SU-DHL-6 (cell line): ENCODE results near the gene CHD6.

Source experiments
- H2AFZ ChIP-seq: fragments of 200-600 bp; sonication (generic); 2 replicates; pipeline ENCODE4 v1.6.1; 2014; ENCODE audit warnings: low read depth, mild to moderate bottlenecking, moderate library complexity, mixed read lengths, antibody characterized with exemption, low read length; ENCODE audit not compliant: severe bottlenecking
- H3F3A ChIP-seq: fragments of 200-600 bp; shearing (Covaris generic); 2 replicates; pipeline ENCODE4 v1.6.0; 2016; ENCODE audit warnings: antibody characterized with exemption, mild to moderate bottlenecking; ENCODE audit not compliant: insufficient read depth
- H3K27ac ChIP-seq: fragments of 200-600 bp; sonication (generic); 2 replicates; pipeline ENCODE4 v1.5.1; 2016; ENCODE audit warnings: low read depth, mild to moderate bottlenecking, low read length, moderate library complexity, mixed read lengths
- H3K27me3 ChIP-seq: fragments of 200-600 bp; sonication (generic), shearing (Covaris generic); 2 replicates; pipeline ENCODE4 v1.6.0; 2014; ENCODE audit warnings: mild to moderate bottlenecking, low read length
- H3K36me3 ChIP-seq: fragments of 200-600 bp; sonication (generic); 2 replicates; pipeline ENCODE4 v1.6.1; 2014; ENCODE audit warnings: mild to moderate bottlenecking, low read length, mixed read lengths
- H3K4me2 ChIP-seq: fragments of 300-600, 200-600 bp; shearing (Covaris generic), sonication (generic); 2 replicates; pipeline ENCODE4 v1.6.0; 2014; ENCODE audit warnings: low read length, low read depth, mild to moderate bottlenecking; ENCODE audit not compliant: poor library complexity, severe bottlenecking
- H3K4me3 ChIP-seq: fragments of 200-600 bp; sonication (generic); 2 replicates; pipeline ENCODE4 v1.5.1; 2014; ENCODE audit warnings: antibody characterized with exemption, low read length, mild to moderate bottlenecking, mixed read lengths; ENCODE audit not compliant: insufficient read depth, poor library complexity, severe bottlenecking
- H3K79me2 ChIP-seq: fragments of 200-600 bp; sonication (generic); 2 replicates; pipeline ENCODE4 v1.6.1; 2014; ENCODE audit warnings: mild to moderate bottlenecking, low read length, moderate library complexity; ENCODE audit not compliant: insufficient read depth
- H3K9ac ChIP-seq: fragments of 200-600 bp; sonication (generic); 2 replicates; pipeline ENCODE4 v1.7.0; 2014; ENCODE audit warnings: mild to moderate bottlenecking, low read length
- H3K9me2 ChIP-seq: fragments of 200-600 bp; sonication (generic); replicated peaks from 2 replicates; pipeline ENCODE4 v1.6.1; 2014; ENCODE audit warnings: low read length; ENCODE audit not compliant: insufficient read depth
- H3K9me3 ChIP-seq: fragments of 200-600 bp; sonication (generic); 2 replicates; pipeline ENCODE4 v1.6.1; 2014; ENCODE audit warnings: low read length, mixed read lengths; ENCODE audit not compliant: insufficient read depth
- H4K20me1 ChIP-seq: fragments of 200-600 bp; sonication (generic); 2 replicates; pipeline ENCODE4 v1.6.1; 2014; ENCODE audit warnings: low read depth, mild to moderate bottlenecking, antibody characterized with exemption, low read length, moderate library complexity, mixed read lengths
- EZH2phosphoT487 ChIP-seq: fragments of 200-600 bp; sonication (generic), shearing (Covaris generic); conservative IDR thresholded peaks from 2 replicates; pipeline ENCODE4 v1.6.1; 2018; ENCODE audit warnings: mild to moderate bottlenecking, antibody characterized with exemption, low read length, moderate library complexity, mixed read lengths
- TF ChIP-seq, protein P1 (sequence below): fragments of 200-600 bp; sonication (generic); IDR thresholded peaks from one replicate; pipeline ENCODE4 v1.5.1; 2017; ENCODE audit warnings: antibody characterized with exemption, mild to moderate bottlenecking, low read length, moderate library complexity; ENCODE audit not compliant: insufficient read depth, poor library complexity, severe bottlenecking

CHD6 gene

DNA sequence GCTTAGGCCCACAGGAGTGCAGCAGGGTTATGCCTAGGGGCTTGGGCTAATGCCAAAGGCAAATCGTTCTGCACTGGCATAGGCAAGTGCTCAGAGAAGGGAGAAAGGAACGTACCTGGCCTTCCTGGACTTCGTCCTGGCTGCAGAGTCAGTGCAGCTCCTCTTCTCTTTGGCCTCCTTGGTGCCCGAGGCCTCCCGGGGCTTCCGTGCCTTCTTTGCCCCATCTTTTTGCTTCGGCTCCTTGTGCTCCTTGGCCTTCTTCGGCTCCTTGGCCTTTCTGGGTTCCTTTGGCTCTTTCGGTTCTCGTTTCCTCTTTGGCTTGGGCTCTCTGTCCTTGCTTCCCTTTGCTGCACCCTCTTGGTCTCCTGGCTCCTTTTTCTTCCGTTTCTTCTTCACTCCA is 85.2 kb downstream of the CHD6 start:
- Histone ChIP-seq H3K9me2 (no peaks in the 10 kb centered on the region), H3K9me3 (peaks cover 4% of the 10 kb centered on the region; the same call in 1 of the 2 replicates), H3K36me3 (0 out of 2 replicates have a peak, but pooled peaks cover 4% of the 10 kb centered on the region), H2AFZ (no peak overlapping the region), H3K4me3 (no peak overlapping the region), H3F3A (no peaks in the 10 kb centered on the region), H3K27ac (no peak overlapping the region), H3K9ac (no peak overlapping the region), H4K20me1 (no peaks in the 10 kb centered on the region), H3K27me3 (no peaks in the 10 kb centered on the region), H3K4me2 (no peak overlapping the region), H3K79me2 (no peaks in the 10 kb centered on the region)
- TF ChIP-seq EZH2phosphoT487: no peak
- TF ChIP-seq, protein P1, sequence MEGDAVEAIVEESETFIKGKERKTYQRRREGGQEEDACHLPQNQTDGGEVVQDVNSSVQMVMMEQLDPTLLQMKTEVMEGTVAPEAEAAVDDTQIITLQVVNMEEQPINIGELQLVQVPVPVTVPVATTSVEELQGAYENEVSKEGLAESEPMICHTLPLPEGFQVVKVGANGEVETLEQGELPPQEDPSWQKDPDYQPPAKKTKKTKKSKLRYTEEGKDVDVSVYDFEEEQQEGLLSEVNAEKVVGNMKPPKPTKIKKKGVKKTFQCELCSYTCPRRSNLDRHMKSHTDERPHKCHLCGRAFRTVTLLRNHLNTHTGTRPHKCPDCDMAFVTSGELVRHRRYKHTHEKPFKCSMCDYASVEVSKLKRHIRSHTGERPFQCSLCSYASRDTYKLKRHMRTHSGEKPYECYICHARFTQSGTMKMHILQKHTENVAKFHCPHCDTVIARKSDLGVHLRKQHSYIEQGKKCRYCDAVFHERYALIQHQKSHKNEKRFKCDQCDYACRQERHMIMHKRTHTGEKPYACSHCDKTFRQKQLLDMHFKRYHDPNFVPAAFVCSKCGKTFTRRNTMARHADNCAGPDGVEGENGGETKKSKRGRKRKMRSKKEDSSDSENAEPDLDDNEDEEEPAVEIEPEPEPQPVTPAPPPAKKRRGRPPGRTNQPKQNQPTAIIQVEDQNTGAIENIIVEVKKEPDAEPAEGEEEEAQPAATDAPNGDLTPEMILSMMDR: no peak

DNA sequence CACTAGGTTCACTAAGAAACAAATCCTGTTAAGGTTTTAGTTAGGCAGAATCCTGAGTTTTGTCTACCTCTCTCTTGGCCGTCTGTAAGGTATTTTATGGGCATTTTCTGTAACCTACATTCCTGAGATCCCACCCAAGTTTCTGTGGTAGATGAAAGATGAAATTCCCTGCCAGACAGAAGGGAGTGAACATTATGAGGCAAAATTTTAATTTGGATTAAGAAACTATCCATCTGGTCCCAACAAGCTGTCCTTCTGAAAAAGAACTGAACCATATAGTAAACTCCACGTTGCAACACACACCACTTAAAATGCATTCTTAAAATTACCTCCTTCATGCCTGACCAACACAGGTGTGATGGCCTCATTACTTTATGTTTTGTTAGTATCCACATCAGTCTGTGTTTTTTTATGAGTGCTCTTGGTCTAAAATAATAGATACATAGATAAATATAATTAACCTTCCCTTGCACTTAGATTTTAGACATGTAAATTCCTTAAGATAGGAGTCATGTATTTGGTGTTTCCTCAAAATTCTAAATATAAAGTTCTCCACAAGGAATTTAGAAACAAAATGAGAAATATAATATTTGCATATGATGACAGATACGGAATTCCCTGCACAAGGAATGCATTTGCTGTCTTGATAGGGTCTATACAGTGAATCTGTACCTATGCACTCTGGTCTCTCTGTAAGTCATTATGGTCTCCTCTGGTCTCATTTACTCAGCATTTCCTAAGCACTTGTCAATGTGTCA is 86.5 kb downstream of the CHD6 start:
- Histone ChIP-seq H3K4me3 (no peak overlapping the region), H3K27ac (no peak overlapping the region), H2AFZ (no peak overlapping the region), H3K4me2 (no peak overlapping the region), H4K20me1 (no peaks in the 10 kb centered on the region), H3K9me2 (no peaks in the 10 kb centered on the region), H3K79me2 (no peaks in the 10 kb centered on the region), H3F3A (no peaks in the 10 kb centered on the region), H3K9me3 (no peaks in the 10 kb centered on the region), H3K9ac (no peak overlapping the region), H3K36me3 (no peaks in the 10 kb centered on the region), H3K27me3 (no peaks in the 10 kb centered on the region)
- TF ChIP-seq, protein P1: no peak
- no peak for TF ChIP-seq EZH2phosphoT487

DNA sequence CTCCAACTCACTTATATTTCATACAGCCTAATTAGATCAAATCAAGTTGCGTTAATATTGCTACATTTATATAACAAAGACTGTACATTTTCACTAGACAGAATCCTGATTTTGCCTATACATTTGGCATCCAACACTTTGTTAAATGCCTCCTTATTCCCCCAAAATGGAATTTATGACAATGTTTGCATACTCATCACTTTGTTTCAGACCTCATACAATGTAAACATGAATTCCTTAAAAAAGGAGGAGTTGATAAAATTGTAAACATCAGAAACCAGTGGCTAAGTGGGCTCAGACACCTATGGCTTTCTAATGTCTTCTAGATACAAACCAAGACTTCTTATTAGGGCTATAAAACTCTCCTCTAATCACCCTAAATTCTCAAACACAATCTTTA is 87.3 kb downstream of the CHD6 start:
- Histone ChIP-seq H3K4me2 (no peak overlapping the region), H3K4me3 (no peak overlapping the region), H3K27me3 (no peaks in the 10 kb centered on the region), H3K9ac (no peak overlapping the region), H3K27ac (no peak overlapping the region), H3K79me2 (no peaks in the 10 kb centered on the region), H3K9me2 (no peaks in the 10 kb centered on the region), H4K20me1 (no peaks in the 10 kb centered on the region), H3K9me3 (no peaks in the 10 kb centered on the region), H3K36me3 (no peaks in the 10 kb centered on the region), H3F3A (no peaks in the 10 kb centered on the region), H2AFZ (no peak overlapping the region)
- TF ChIP-seq EZH2phosphoT487: no peak
- TF ChIP-seq, protein P1: no peak
